Lung (tissue), 12 donors: ENCODE measurements around the gene TSR3. TPM values are rescaled to one million over a fixed set of nuclear protein-coding genes. Genes with fewer than 3 reads are reported as not detected.

Experiments
- ATAC-seq: fragments of 200-7000 bp; cut with Tn5 transposase; one replicate; pipeline ENCODE4 v1.9.1; 2020; ENCODE audit warnings: moderate number of reproducible peaks; ENCODE audit not compliant: insufficient read depth, low FRiP score
- DNase-seq, 3 donors: peaks; one replicate each; pipeline ENCODE4 v3.0.0-alpha.2; 2013 to 2017
- H3K27ac ChIP-seq, 2 donors: one replicate each; pipeline ENCODE4 v1.5.1; 2013; ENCODE audit warnings: mild to moderate bottlenecking in 2 of 2, moderate library complexity in 2 of 2, control low read depth in 1 of 2, inconsistent platforms in 1 of 2, low read depth in 1 of 2, low read length in 1 of 2
- H3K27me3 ChIP-seq, 3 donors: one replicate each; pipeline ENCODE4 v1.5.1; 2013; ENCODE audit warnings: low read length in 2 of 3; ENCODE audit not compliant: control insufficient read depth in 3 of 3, insufficient read depth in 3 of 3
- H3K36me3 ChIP-seq, 4 donors: one replicate each; pipeline ENCODE4 v1.5.1; 2013; ENCODE audit warnings: low read length in 4 of 4, mild to moderate bottlenecking in 1 of 4, moderate library complexity in 1 of 4; ENCODE audit not compliant: control insufficient read depth in 4 of 4, insufficient read depth in 4 of 4
- H3K4me1 ChIP-seq, 5 donors: one replicate each; pipeline ENCODE4 v1.5.1; 2013; ENCODE audit warnings: low read length in 5 of 5, mild to moderate bottlenecking in 2 of 5, moderate library complexity in 1 of 5; ENCODE audit not compliant: control insufficient read depth in 5 of 5, insufficient read depth in 5 of 5
- H3K4me3 ChIP-seq: one replicate; pipeline ENCODE4 v1.5.1; 2013; ENCODE audit warnings: mild to moderate bottlenecking, control low read depth, moderate library complexity
- H3K9ac ChIP-seq, 2 donors: one replicate each; pipeline ENCODE4 v1.5.1; 2013; ENCODE audit warnings: low read length in 2 of 2, control low read depth in 1 of 2; ENCODE audit not compliant: insufficient read depth in 1 of 2
- H3K9me3 ChIP-seq, 4 donors: one replicate each; pipeline ENCODE4 v1.5.1; 2013; ENCODE audit warnings: low read length in 3 of 4, mild to moderate bottlenecking in 1 of 4, moderate library complexity in 1 of 4; ENCODE audit not compliant: control insufficient read depth in 4 of 4, insufficient read depth in 3 of 4
- CTCF ChIP-seq: IDR thresholded peaks from 2 replicates; pipeline ENCODE4 v1.5.1; 2012; ENCODE audit warnings: mild to moderate bottlenecking; ENCODE audit errors: control extremely low read depth, extremely low read depth
- WGBS, 2 donors: extraction: QIAGEN DNeasy Blood & Tissue Kit; methylation state at CpG; one replicate each; pipeline ENCODE4 v1.1.7; 2013; 5-methylcytosine and 5-hydroxymethylcytosine counted together
- polyA plus RNA-seq, 2 donors: library from polyadenylated mRNA; stranded (reverse); fragments of 200-250 nt; gene quantifications; one replicate each; pipeline ENCODE4 v1.2.1, GENCODE V29; 2013
- total RNA-seq, 2 donors: library from RNA; depleted of rRNA in 1 of 2; stranded (reverse); fragments of >200 nt in 1 of 2; gene quantifications; one replicate each; pipeline ENCODE4 v1.2.1, GENCODE V29; 2014 to 2021
- donor health status: control.
- donor health status: control.
- donor health status: Bipolar disorder and iron deficiency.
- donor health status: healthy.
- donor health status: DM: yes; HTN: yes; CAD: no.

The TSR3 gene
- total and polyA plus RNA-seq, 4 donors, result 32.5 to 66.4 (median 56.6) TPM

GRCh38 chr16:1398351-1398750, 46.7 kb upstream of the TSR3 start:
- H3K27me3 ChIP-seq, result no peaks in the 10 kb centered on the region
- H3K27ac ChIP-seq, result no peak overlapping the region
- H3K36me3 ChIP-seq, result peaks cover 0 to 54% (median 19%) of the 10 kb centered on the region in 4 donors
- H3K9me3 ChIP-seq, result no peaks in the 10 kb centered on the region
- DNase-seq (no peak), ATAC-seq (no peak)
- 96 to 98% methylated on average over 9 of the region's 9 CpGs for WGBS, 2 donors
- H3K4me3 ChIP-seq, result no peak overlapping the region
- no peak overlapping the region for H3K9ac ChIP-seq
- no peaks in the 10 kb centered on the region for H3K4me1 ChIP-seq
- no peak for TF ChIP-seq CTCF

GRCh38 chr16:1397779-1398178, 46.1 kb upstream of the TSR3 start:
- no peak for DNase-seq
- 95 to 98% methylated on average over 18 to 21 of the region's 21 CpGs for WGBS, 2 donors
- Histone ChIP-seq H3K27me3 (no peaks in the 10 kb centered on the region), H3K4me1 (no peaks in the 10 kb centered on the region), H3K9me3 (no peaks in the 10 kb centered on the region), H3K9ac (no peak overlapping the region), H3K36me3 (peaks cover 0 to 52% (median 20%) of the 10 kb centered on the region in 4 donors), H3K27ac (no peak overlapping the region), H3K4me3 (no peak overlapping the region)
- TF ChIP-seq CTCF, result no peak
- no peak for ATAC-seq

GRCh38 chr16:1395444-1396031, 43.9 kb upstream of the TSR3 start:
- H3K4me3 ChIP-seq, result no peak overlapping the region
- no peak for ATAC-seq
- DNase-seq, result no peak
- H3K4me1 ChIP-seq, result no peaks in the 10 kb centered on the region
- H3K9ac ChIP-seq, result no peak overlapping the region
- WGBS, 2 donors, result 93 to 94% methylated on average over 22 of the region's 22 CpGs
- H3K27me3 ChIP-seq, result no peaks in the 10 kb centered on the region
- H3K27ac ChIP-seq, result no peak overlapping the region
- no peaks in the 10 kb centered on the region for H3K9me3 ChIP-seq
- H3K36me3 ChIP-seq, result peaks cover 0 to 41% (median 21%) of the 10 kb centered on the region in 4 donors
- TF ChIP-seq CTCF, result no peak
